ENCODE results near the gene POU2AF2. TPM values are rescaled to one million over a fixed set of nuclear protein-coding genes. Genes with fewer than 3 reads are reported as not detected.

Gene POU2AF2
- total RNA-seq, 2 experiments from 2014 or later: not detected

DNA sequence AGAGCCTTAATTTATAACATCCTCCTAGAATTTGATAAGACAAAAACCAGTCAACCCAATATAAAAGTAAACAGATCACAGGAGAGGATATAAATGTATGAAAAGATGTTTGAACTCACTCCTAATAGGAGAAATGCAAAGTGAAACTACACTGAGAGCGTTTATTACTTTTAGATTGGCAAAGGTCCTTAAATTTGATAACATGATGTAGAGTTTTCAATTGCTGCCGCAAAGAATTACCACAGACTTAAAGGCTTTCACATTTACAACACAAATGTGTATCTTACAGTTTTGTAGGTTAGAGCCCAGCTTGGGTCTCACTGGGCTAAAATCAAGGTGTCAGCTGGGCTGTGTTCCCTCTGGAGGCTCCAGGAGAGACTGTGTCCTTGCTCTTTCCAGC is 9.1 kb upstream of the POU2AF2 start:
- H3K27me3 Mint-ChIP-seq: peaks cover 23% of the 10 kb centered on the region
- H3K9me3 Mint-ChIP-seq: no peaks in the 10 kb centered on the region
- intact Hi-C loops (cut with micrococcal nuclease): loop anchor here (10.0 kb wide), 1 partner anchor 752 kb away; no protein-coding TSS in a partner anchor
- H3K4me1 Mint-ChIP-seq (ENCODE audit: low read depth): no peaks in the 10 kb centered on the region
- TF ChIP-seq, protein P1, sequence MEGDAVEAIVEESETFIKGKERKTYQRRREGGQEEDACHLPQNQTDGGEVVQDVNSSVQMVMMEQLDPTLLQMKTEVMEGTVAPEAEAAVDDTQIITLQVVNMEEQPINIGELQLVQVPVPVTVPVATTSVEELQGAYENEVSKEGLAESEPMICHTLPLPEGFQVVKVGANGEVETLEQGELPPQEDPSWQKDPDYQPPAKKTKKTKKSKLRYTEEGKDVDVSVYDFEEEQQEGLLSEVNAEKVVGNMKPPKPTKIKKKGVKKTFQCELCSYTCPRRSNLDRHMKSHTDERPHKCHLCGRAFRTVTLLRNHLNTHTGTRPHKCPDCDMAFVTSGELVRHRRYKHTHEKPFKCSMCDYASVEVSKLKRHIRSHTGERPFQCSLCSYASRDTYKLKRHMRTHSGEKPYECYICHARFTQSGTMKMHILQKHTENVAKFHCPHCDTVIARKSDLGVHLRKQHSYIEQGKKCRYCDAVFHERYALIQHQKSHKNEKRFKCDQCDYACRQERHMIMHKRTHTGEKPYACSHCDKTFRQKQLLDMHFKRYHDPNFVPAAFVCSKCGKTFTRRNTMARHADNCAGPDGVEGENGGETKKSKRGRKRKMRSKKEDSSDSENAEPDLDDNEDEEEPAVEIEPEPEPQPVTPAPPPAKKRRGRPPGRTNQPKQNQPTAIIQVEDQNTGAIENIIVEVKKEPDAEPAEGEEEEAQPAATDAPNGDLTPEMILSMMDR (IDR thresholded peaks at IDR 0.05): no peak
- DNase-seq (no peak), ATAC-seq (no peak)
- ChIA-PET CTCF (no interaction called here), POLR2A (no interaction called here)
- H3K27ac Mint-ChIP-seq: no peak overlapping the region
- no peak overlapping the region for H3K4me3 Mint-ChIP-seq
- no peaks in the 10 kb centered on the region for H3K36me3 Mint-ChIP-seq (ENCODE audit: low read depth)

DNA sequence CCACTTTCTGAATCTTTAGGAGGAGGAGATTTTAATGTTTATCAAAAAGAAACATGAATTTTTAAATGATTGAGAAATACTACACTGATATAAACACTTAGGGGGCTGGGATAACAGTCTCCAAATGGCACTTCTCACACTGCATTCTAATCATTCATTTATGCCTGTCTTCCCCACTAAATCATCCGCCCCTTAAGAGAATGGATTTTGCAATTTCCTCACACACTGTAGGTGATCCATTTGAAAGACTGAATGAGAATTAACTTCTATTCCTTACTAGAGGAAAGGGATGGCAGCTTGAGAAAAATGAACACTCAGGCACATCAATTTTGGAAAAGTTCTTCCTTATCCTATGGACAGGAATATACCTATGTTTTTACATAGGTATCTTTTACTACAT is 7.6 kb upstream of the POU2AF2 start:
- H3K27me3 Mint-ChIP-seq: peaks cover 20% of the 10 kb centered on the region
- ATAC-seq: no peak
- H3K4me3 Mint-ChIP-seq: no peak overlapping the region
- no peaks in the 10 kb centered on the region for H3K36me3 Mint-ChIP-seq (ENCODE audit: low read depth)
- no peaks in the 10 kb centered on the region for H3K9me3 Mint-ChIP-seq
- no peak overlapping the region for H3K27ac Mint-ChIP-seq
- H3K4me1 Mint-ChIP-seq (ENCODE audit: low read depth): no peaks in the 10 kb centered on the region
- intact Hi-C loops (cut with micrococcal nuclease): loop anchor here (10.0 kb wide), 1 partner anchor 753 kb away; no protein-coding TSS in a partner anchor
- ChIA-PET POLR2A (no interaction called here), CTCF (no interaction called here)
- TF ChIP-seq, protein P1 (IDR thresholded peaks at IDR 0.05): no peak
- DNase-seq: no peak

DNA sequence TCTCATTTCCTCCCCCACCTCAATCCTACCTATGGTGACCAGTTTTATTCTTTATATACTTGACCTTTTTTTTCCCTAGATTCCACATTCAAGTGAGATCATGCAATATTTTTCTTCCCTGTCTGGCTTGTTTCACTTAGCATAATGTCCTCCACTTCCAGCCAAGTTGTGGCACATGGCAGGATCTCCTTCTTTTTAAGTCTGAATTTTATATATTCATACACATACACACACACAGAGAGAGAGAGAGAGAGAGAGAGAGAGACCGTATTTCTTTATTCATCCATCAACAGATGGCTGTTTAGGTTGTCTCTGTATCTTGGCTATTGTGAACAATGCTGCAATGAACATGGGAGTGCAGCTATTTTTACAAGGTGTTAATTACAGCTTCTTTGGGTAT is 1.4 kb downstream of the POU2AF2 start:
- Mint-ChIP-seq H3K27me3 (peaks cover 21% of the 10 kb centered on the region), H3K9me3 (no peaks in the 10 kb centered on the region), H3K36me3 (ENCODE audit: low read depth) (no peaks in the 10 kb centered on the region), H3K4me1 (ENCODE audit: low read depth) (no peaks in the 10 kb centered on the region), H3K4me3 (no peak overlapping the region), H3K27ac (no peak overlapping the region)
- TF ChIP-seq, protein P1 (IDR thresholded peaks at IDR 0.05): no peak
- ATAC-seq: no peak
- ChIA-PET POLR2A (no interaction called here), CTCF (no interaction called here)
- intact Hi-C loops (cut with micrococcal nuclease): no loop called here
- no peak for DNase-seq

DNA sequence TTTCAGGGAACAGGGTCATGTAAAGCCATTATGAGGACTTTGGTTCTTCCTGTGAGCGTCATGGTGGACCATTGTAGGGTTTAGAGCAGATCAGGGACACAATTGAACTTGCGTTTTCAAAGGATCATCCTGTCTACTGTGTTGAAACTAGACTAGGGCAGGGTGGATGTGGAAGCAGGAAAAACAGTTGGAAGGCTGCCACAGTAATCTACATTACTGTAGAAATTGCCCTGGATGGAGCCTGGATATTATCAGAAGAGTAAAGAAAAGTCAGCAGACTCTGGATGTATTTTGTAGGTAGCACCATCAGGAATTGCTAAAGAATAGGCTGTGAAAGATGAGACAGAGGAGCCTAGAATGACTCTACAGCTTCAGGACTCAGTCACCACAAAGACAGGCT is 5.4 kb downstream of the POU2AF2 start:
- H3K27me3 Mint-ChIP-seq: peaks cover 15% of the 10 kb centered on the region
- intact Hi-C loops (cut with micrococcal nuclease): no loop called here
- ChIA-PET CTCF (no interaction called here), POLR2A (no interaction called here)
- no peaks in the 10 kb centered on the region for H3K36me3 Mint-ChIP-seq (ENCODE audit: low read depth)
- no peak overlapping the region for H3K4me3 Mint-ChIP-seq
- TF ChIP-seq, protein P1 (IDR thresholded peaks at IDR 0.05): no peak
- ATAC-seq (no peak), DNase-seq (no peak)
- H3K9me3 Mint-ChIP-seq: no peaks in the 10 kb centered on the region
- H3K27ac Mint-ChIP-seq: no peak overlapping the region
- H3K4me1 Mint-ChIP-seq (ENCODE audit: low read depth): no peaks in the 10 kb centered on the region

DNA sequence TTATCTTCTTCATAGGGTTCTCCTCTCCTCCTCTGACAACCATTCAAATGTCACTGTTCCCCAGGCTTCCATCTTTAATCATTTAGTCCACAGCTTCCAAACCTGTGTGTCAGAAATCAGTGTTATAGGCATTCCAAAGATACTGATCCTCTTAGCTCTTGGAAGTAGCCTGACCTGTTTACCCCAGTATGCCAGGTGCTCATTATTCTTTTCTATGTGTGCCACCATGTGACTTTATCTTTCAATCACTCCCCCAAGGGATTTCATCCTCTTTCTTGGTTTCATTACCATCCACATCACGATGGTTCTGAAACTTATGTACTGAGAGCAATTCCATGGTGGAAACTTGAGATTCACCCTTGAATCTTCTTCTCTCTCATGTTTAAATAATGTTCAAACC is 7.6 kb downstream of the POU2AF2 start:
- ATAC-seq (no peak), DNase-seq (no peak)
- ChIA-PET POLR2A (no interaction called here), CTCF (no interaction called here)
- Mint-ChIP-seq H3K4me1 (ENCODE audit: low read depth) (no peaks in the 10 kb centered on the region), H3K9me3 (no peaks in the 10 kb centered on the region), H3K27me3 (peaks cover 13% of the 10 kb centered on the region), H3K27ac (no peak overlapping the region), H3K4me3 (no peak overlapping the region), H3K36me3 (ENCODE audit: low read depth) (no peaks in the 10 kb centered on the region)
- TF ChIP-seq, protein P1 (IDR thresholded peaks at IDR 0.05): no peak
- intact Hi-C loops (cut with micrococcal nuclease): no loop called here

All from activated CD8-positive, alpha-beta T cell treated with anti-CD3 and anti-CD28 coated beads for 36 hours (primary cell).